WTC11 (cell line): ENCODE results near the gene EP400. TPM values are rescaled to one million over a fixed set of nuclear protein-coding genes. Genes with fewer than 3 reads are reported as not detected.
A peak's percentile ranks its signal among the peaks of the same experiment; 100 is the strongest.

ENCODE experiments used
- ATAC-seq: fragments of 200-7000 bp; cut with Tn5 transposase; 2 replicates; pipeline ENCODE4 v1.10.0; 2021; ENCODE audit warnings: mild to moderate bottlenecking, moderate library complexity
- CTCF ChIA-PET: fragments of 300-600 bp; sonication (Branson Sonifier 250); formaldehyde crosslinking; loops from one replicate; lab custom pipeline; 2021; ENCODE audit warnings: antibody characterized with exemption; lab: Charles Lee
- POLR2A ChIA-PET: fragments of 350-600 bp; sonication (Branson Sonifier 250); formaldehyde crosslinking; loops from one replicate; lab custom pipeline; 2021; ENCODE audit warnings: antibody characterized with exemption; lab: Charles Lee
- DNase-seq: peaks from one replicate; pipeline ENCODE4 v3.0.0; 2021; ENCODE audit warnings: low spot score
- H3K27ac Mint-ChIP-seq: 2 replicates; pipeline ENCODE4 v1.8.0; 2021; ENCODE audit warnings: mixed read lengths
- H3K27me3 Mint-ChIP-seq: 2 replicates; pipeline ENCODE4 v1.8.0; 2021; ENCODE audit warnings: low read depth, mild to moderate bottlenecking, moderate library complexity, mixed read lengths
- H3K36me3 Mint-ChIP-seq: 2 replicates; pipeline ENCODE4 v1.8.0; 2021; ENCODE audit warnings: mixed read lengths
- H3K4me1 Mint-ChIP-seq: 2 replicates; pipeline ENCODE4 v1.8.0; 2022; ENCODE audit warnings: mixed read lengths
- H3K4me3 Mint-ChIP-seq: 2 replicates; pipeline ENCODE4 v1.8.0; 2021; ENCODE audit warnings: mild to moderate bottlenecking, moderate library complexity, mixed read lengths
- H3K9me3 Mint-ChIP-seq: 2 replicates; pipeline ENCODE4 v1.8.0; 2021; ENCODE audit warnings: mixed read lengths
- GABPB1 ChIP-seq: sonication (generic); formaldehyde crosslinking; IDR thresholded peaks from 2 replicates; pipeline ENCODE4 v1.8.1; 2023; ENCODE audit warnings: mild to moderate bottlenecking, missing genetic modification reagents
- JUN ChIP-seq: sonication (generic); formaldehyde crosslinking; IDR thresholded peaks from 2 replicates; pipeline ENCODE4 v1.8.0; 2023; ENCODE audit warnings: mild to moderate bottlenecking, missing genetic modification reagents
- NFE2L1 ChIP-seq: sonication (generic); formaldehyde crosslinking; IDR thresholded peaks from 2 replicates; pipeline ENCODE4 v1.8.1; 2023; ENCODE audit warnings: missing genetic modification reagents
- NFYB ChIP-seq: sonication (generic); formaldehyde crosslinking; conservative IDR thresholded peaks from 2 replicates; pipeline ENCODE4 v1.8.0; 2022; ENCODE audit warnings: low read depth, missing genetic modification reagents
- OVOL2 ChIP-seq: fragments of 250-450 bp; sonication (Bioruptor Pico); IDR thresholded peaks from 2 replicates; pipeline ENCODE4 v1.9.0; 2021; ENCODE audit warnings: mild to moderate bottlenecking, borderline replicate concordance
- SOX15 ChIP-seq: fragments of 250-450 bp; sonication (Bioruptor Pico); IDR thresholded peaks from 2 replicates; pipeline ENCODE4 v1.9.0; 2021; ENCODE audit warnings: mild to moderate bottlenecking
- TCF7 ChIP-seq: sonication (generic); formaldehyde crosslinking; IDR thresholded peaks from 2 replicates; pipeline ENCODE4 v1.8.0; 2022; ENCODE audit warnings: mild to moderate bottlenecking, low read depth, missing genetic modification reagents, moderate library complexity
- ZNF219 ChIP-seq: sonication (generic); formaldehyde crosslinking; IDR thresholded peaks from 2 replicates; pipeline ENCODE4 v1.8.0; 2023; ENCODE audit warnings: missing genetic modification reagents, mild to moderate bottlenecking, borderline replicate concordance
- ZNF263 ChIP-seq: sonication (generic); formaldehyde crosslinking; IDR thresholded peaks from 2 replicates; pipeline ENCODE4 v1.8.1; 2022; ENCODE audit warnings: low read depth, mild to moderate bottlenecking, moderate library complexity, missing genetic modification reagents
- ZNF423 ChIP-seq: fragments of 250-450 bp; sonication (Bioruptor Pico); IDR thresholded peaks from 2 replicates; pipeline ENCODE4 v2.1.2; 2022; ENCODE audit warnings: mild to moderate bottlenecking, moderate library complexity
- total RNA-seq: library from RNA; stranded (reverse); gene quantifications from 3 replicates; pipeline ENCODE4 v1.2.3, GENCODE V29; 2021
- TF ChIP-seq, protein P1 (sequence below): sonication (generic); formaldehyde crosslinking; IDR thresholded peaks from 2 replicates; pipeline ENCODE4 v1.8.0; 2022; ENCODE audit warnings: missing genetic modification reagents
- TF ChIP-seq, protein P2 (sequence below): fragments of 200-600 bp; IDR thresholded peaks from 2 replicates; pipeline ENCODE4 v1.8.0; 2022; ENCODE audit warnings: antibody characterized with exemption
- TF ChIP-seq, protein P3 (sequence below): sonication (generic); formaldehyde crosslinking; IDR thresholded peaks from 2 replicates; pipeline ENCODE4 v1.8.0; 2022; ENCODE audit warnings: mild to moderate bottlenecking, missing genetic modification reagents
- TF ChIP-seq, protein P4 (sequence below): sonication (generic); formaldehyde crosslinking; IDR thresholded peaks from 2 replicates; pipeline ENCODE4 v1.8.0; 2022; ENCODE audit warnings: mild to moderate bottlenecking, missing genetic modification reagents
- TF ChIP-seq, protein P5 (sequence below): sonication (generic); formaldehyde crosslinking; IDR thresholded peaks from 2 replicates; pipeline ENCODE4 v1.8.0; 2022; ENCODE audit warnings: mild to moderate bottlenecking, missing genetic modification reagents

EP400 gene
- total RNA-seq, 1 experiment from 2014 or later, result 75.8 TPM

DNA sequence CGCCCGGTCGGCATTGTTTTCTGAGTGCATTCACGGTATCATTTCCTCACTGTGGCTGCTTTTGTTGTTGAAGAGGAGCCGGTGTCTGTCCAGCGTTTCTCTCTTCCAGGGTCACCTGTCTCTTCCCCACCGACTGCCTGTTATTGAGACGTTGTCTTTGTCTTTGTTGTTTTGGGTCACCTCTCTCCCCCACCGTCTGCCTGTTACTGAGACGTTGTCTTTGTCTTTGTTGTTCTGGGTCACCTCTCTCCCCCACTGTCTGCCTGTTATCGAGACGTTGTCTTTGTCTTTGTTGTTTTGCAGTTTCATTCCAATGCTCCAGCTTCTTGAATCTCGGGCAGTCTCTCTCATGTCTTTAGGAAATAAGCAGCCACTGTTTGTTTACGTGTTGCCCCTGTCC lies 124.5 kb downstream of the EP400 start (continued):
- TF ChIP-seq, protein P1, sequence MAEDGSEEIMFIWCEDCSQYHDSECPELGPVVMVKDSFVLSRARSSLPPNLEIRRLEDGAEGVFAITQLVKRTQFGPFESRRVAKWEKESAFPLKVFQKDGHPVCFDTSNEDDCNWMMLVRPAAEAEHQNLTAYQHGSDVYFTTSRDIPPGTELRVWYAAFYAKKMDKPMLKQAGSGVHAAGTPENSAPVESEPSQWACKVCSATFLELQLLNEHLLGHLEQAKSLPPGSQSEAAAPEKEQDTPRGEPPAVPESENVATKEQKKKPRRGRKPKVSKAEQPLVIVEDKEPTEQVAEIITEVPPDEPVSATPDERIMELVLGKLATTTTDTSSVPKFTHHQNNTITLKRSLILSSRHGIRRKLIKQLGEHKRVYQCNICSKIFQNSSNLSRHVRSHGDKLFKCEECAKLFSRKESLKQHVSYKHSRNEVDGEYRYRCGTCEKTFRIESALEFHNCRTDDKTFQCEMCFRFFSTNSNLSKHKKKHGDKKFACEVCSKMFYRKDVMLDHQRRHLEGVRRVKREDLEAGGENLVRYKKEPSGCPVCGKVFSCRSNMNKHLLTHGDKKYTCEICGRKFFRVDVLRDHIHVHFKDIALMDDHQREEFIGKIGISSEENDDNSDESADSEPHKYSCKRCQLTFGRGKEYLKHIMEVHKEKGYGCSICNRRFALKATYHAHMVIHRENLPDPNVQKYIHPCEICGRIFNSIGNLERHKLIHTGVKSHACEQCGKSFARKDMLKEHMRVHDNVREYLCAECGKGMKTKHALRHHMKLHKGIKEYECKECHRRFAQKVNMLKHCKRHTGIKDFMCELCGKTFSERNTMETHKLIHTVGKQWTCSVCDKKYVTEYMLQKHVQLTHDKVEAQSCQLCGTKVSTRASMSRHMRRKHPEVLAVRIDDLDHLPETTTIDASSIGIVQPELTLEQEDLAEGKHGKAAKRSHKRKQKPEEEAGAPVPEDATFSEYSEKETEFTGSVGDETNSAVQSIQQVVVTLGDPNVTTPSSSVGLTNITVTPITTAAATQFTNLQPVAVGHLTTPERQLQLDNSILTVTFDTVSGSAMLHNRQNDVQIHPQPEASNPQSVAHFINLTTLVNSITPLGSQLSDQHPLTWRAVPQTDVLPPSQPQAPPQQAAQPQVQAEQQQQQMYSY (CRISPR knock-in tag), result no peak

DNA sequence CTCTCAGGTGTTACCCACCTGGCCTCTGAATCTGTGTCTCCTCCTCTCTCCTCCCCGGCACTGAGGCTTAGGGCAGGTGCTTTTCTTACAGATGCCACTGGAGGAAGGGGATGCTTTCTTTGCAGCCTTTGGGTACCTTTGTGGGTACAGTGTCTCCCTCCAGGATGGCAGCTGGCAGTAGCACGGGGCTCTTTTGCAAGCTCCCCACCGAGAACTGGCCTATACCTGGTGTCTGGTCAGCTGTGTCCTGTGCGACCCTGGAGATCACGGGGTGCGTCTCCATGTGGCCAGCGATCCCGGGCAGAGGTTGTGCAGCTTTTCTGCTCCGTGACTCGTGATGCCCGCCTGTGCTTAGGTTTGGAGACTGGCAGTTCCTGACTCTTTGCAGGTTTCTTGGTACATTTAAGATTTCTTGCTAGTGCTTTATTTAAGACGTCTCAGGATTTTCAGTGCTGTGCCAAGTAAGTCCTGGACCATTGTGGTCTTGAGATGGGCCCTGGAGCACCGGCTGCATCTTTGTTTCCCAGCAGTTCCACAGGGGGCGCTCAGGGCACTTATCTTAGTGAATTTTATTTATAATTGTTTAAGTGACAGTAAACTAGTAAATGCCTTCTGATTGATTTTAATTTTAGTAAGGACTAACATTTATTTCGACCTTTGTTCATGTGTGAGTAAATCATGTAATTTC lies 125.4 kb downstream of the EP400 start:
- peaks cover 69% of the 10 kb centered on the region for H3K36me3 Mint-ChIP-seq
- H3K4me3 Mint-ChIP-seq, result no peak overlapping the region
- peak overlapping the region; percentile 51 for H3K27ac Mint-ChIP-seq
- no peaks in the 10 kb centered on the region for H3K27me3 Mint-ChIP-seq
- peak; percentile 51 for DNase-seq
- POLR2A ChIA-PET, result no interaction called here
- TF ChIP-seq, protein P2, sequence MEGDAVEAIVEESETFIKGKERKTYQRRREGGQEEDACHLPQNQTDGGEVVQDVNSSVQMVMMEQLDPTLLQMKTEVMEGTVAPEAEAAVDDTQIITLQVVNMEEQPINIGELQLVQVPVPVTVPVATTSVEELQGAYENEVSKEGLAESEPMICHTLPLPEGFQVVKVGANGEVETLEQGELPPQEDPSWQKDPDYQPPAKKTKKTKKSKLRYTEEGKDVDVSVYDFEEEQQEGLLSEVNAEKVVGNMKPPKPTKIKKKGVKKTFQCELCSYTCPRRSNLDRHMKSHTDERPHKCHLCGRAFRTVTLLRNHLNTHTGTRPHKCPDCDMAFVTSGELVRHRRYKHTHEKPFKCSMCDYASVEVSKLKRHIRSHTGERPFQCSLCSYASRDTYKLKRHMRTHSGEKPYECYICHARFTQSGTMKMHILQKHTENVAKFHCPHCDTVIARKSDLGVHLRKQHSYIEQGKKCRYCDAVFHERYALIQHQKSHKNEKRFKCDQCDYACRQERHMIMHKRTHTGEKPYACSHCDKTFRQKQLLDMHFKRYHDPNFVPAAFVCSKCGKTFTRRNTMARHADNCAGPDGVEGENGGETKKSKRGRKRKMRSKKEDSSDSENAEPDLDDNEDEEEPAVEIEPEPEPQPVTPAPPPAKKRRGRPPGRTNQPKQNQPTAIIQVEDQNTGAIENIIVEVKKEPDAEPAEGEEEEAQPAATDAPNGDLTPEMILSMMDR, result 0 out of 2 replicates have a peak, but pooled peaks have one; percentile 24
- TF ChIP-seq ZNF263 (CRISPR knock-in tag), result no peak
- TF ChIP-seq, all 79 proteins: peak for 1
- CTCF ChIA-PET, result no interaction called here
- Mint-ChIP-seq H3K4me1 (no peaks in the 10 kb centered on the region), H3K9me3 (no peaks in the 10 kb centered on the region)
- peak; percentile 50 for ATAC-seq

DNA sequence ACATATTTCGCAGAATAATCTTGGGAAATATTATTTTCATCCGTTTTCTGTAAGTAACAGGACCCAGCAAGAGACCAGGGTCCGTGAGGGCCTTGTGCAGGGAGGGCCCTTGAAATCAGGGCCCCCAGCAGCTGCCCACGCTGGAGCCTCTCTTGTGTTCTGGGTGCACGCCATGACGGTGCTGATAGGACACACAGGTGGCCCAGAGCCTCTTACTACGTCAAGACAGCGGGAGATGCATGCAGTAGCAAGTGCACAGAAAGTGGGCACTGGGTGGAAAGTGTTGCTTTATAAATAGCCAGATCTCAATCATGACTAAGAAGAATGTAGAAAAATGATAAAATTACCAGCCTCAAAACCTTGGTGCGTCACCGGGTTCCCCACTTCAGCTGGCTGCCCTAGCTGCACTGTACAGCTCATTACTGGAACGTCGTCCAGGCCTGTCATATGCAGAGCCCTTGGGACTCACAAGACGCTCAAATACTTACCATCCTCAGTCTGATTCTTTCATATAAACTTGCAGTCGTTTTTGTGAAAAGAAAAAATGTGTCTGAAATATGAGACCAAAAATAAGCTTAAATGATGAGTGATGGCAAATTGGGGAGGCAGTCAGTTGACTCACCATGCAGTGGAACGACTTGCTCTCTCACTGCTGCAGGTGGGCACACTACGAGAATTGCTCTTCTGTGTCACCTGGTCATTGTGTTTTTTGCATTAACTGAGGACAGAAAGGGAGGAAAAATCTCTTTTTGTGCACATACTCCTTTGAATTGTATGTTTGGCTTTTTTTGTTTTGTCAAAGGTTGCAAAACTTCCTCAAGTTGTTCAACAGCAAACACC lies 126.2 kb downstream of the EP400 start:
- no peaks in the 10 kb centered on the region for H3K27me3 Mint-ChIP-seq
- TF ChIP-seq TCF7 (CRISPR knock-in tag), result no peak
- TF ChIP-seq ZNF423 (CRISPR knock-in tag), result no peak
- TF ChIP-seq, protein P3, sequence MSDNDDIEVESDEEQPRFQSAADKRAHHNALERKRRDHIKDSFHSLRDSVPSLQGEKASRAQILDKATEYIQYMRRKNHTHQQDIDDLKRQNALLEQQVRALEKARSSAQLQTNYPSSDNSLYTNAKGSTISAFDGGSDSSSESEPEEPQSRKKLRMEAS, result no peak
- no peak for TF ChIP-seq NFE2L1 (CRISPR knock-in tag)
- no peak for TF ChIP-seq ZNF219 (CRISPR knock-in tag)
- TF ChIP-seq SOX15, result no peak
- TF ChIP-seq, protein P4, sequence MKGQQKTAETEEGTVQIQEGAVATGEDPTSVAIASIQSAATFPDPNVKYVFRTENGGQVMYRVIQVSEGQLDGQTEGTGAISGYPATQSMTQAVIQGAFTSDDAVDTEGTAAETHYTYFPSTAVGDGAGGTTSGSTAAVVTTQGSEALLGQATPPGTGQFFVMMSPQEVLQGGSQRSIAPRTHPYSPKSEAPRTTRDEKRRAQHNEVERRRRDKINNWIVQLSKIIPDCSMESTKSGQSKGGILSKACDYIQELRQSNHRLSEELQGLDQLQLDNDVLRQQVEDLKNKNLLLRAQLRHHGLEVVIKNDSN (CRISPR knock-in tag), result no peak
- no peak for TF ChIP-seq GABPB1 (CRISPR knock-in tag)
- TF ChIP-seq JUN (CRISPR knock-in tag), result no peak
- TF ChIP-seq, protein P5, sequence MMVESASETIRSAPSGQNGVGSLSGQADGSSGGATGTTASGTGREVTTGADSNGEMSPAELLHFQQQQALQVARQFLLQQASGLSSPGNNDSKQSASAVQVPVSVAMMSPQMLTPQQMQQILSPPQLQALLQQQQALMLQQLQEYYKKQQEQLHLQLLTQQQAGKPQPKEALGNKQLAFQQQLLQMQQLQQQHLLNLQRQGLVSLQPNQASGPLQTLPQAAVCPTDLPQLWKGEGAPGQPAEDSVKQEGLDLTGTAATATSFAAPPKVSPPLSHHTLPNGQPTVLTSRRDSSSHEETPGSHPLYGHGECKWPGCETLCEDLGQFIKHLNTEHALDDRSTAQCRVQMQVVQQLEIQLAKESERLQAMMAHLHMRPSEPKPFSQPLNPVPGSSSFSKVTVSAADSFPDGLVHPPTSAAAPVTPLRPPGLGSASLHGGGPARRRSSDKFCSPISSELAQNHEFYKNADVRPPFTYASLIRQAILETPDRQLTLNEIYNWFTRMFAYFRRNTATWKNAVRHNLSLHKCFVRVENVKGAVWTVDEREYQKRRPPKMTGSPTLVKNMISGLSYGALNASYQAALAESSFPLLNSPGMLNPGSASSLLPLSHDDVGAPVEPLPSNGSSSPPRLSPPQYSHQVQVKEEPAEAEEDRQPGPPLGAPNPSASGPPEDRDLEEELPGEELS, result no peak
- no peak for TF ChIP-seq NFYB
- TF ChIP-seq OVOL2, result no peak
- TF ChIP-seq, all 79 proteins: peak for 0
- Mint-ChIP-seq H3K9me3 (no peaks in the 10 kb centered on the region), H3K36me3 (peaks cover 67% of the 10 kb centered on the region), H3K4me3 (no peak overlapping the region), H3K27ac (peak overlapping the region; percentile 51), H3K4me1 (no peaks in the 10 kb centered on the region)
- POLR2A ChIA-PET, result no interaction called here
- CTCF ChIA-PET, result no interaction called here
- ATAC-seq (no peak), DNase-seq (no peak)
